Metanephros (tissue), 1 donor: ENCODE data around the gene SYPL2. TPM values are rescaled to one million over a fixed set of nuclear protein-coding genes. Genes with fewer than 3 reads are reported as not detected.

Experiments used
- total RNA-seq: library from RNA; depleted of rRNA; stranded (reverse); fragments of >200 nt; gene quantifications from one replicate; pipeline ENCODE4 v1.2.3, GENCODE V29; 2014

The SYPL2 gene
- total RNA-seq, result 25.6 TPM

GRCh38 chr1:109466452-109467300 is at the start of gene SYPL2:
Gene SYPL2 (plus strand): TSS chr1:109466546. CDS start chr1:109466844, 298 bp downstream.

DNA sequence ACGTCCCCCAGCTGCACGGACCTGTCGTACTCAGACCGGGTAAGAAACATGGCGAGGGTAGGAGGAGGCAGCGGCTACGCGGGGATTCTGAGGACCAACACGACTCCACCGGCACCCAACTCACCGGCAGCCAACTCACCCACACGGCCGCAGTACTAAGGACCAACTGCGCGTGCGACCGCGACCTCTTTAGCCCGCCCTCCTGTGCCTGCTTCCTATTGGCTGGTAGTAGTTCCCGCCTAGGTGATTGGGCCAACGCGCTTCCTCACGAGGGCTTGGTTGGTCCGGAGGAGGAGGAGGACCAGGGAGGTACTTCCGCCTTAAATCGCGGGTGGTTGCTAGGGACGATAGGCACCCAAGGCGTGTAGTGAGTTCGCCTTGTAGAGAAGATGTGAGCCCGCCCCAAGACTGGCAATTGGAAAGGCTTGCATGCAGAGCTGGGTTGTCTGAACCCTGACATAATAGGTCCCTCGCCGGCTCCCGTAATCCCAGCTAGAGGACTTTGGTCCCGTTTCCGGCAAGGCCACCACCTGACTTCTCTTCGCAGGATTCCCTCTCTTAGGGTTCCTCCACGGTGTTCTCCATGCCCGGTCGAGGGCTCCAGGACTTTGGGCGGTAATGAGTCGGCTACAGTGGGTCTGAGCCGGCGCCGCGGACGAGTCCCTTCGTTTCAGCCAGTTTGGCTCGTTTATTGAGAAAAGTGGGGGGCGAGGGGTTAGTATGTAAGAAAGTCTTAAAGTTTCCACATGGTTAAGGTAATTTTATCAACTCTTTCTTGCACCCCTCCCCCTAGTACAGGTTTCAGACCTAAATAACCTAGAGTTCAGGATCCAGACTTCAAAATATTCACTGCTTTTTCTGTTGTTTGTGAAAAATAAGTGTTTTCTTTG is 39.8 kb upstream of the SYPL2 start, which contains the start of gene PSMA5:
PSMA5 (minus strand) TSS at position 168 of the 890 bp plus-strand sequence; CDS start at position 50, 118 bp downstream.

GRCh38 chr1:109483672-109484518 is 17.5 kb downstream of the SYPL2 start, which contains the start of gene ATXN7L2:
Gene ATXN7L2 (plus strand): TSS chr1:109483905. CDS start chr1:109483954, 49 bp downstream.

DNA sequence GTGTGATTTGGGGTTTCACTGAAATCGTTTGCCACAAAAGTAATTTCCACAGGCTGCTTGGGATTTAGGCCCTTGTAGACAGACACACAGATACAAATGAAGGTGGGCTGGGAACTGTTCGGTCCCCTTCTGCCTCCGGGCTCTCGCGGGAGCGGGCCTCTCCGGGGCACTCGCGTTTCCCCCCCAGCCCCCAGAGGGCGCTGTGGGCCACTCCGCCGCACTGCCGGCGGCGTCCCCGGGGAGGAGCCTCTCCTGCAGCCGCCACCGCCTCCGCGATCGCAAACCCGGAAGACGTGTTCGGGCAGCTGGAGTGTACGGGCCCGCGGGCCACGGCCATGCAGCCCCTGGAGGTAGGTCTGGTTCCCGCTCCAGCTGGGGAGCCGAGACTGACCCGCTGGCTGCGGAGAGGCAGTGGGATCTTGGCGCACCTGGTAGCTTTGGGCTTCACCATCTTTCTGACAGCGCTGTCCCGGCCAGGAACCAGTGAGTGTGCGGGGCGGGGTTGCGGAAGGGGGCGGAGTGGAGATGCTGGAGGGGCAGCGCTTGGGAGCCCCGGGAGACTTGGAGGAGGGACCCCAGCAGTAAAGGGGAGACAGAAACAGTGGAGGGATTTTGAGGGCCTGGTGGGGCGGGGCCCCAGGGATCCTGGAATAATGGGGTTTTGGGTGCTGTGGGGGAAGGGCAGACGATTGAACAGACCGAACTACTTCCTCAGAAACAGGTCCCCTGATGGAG is 27.6 kb downstream of the SYPL2 start, which contains the start of gene CYB561D1:
CYB561D1 (plus strand) TSS at position 290 of the 735 bp plus-strand sequence; CDS start at position 336, 46 bp downstream.

DNA sequence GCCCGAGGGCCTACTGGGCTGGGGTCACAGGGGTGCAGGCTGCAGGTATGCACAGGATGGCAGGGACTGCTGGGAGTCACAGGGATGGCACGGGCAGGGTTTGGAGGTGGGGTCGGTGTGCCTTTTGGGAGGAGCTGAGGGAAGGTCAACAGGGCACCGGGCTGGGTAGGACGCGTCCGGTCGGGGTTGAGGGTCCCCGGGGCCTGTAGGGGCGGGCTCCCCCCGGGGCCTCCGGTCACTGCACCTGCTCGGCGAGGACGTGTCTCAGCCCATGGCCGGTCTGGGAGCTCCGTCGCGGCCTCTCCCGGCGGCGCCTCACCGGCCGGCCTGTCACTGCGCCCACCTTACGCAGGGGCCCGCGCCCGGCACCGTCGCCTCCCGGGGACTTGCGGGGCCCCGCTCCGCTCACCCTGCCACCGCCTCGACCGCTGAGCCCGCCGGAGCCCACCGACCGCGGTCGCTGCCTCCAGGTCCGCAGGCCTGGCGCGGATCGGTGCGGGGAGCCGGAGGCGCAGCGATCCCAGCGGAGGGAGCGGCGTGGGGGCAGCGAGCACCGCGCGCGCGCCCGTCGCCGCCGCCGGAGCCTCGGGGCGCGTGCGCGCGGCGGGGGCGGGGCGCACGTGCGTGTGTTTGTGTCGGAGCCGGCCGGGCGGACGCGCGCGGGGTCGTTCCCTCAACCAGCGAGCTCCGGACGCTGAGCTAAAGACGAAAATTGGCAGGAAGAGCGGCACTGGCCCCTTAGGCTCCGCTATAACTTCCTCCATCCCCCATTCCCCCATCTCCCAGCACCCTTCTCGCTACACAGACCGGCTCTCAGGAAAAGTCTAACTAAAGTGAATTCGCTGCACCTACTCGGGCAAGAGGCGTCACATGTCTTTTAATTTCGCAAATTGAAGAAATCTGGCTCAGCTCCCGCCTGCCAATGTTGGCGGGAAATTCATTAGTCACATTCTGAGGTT is 43.1 kb downstream of the SYPL2 start, which contains the start of gene AMIGO1:
AMIGO1 (minus strand) TSS at position 552 of the 959 bp plus-strand sequence. CDS start 815 bp downstream, outside the sequence.

Other genes with a start within 250 kb of the SYPL2 start
- gene CELSR2, start 217.0 kb upstream of the SYPL2 start, total RNA-seq, result 31.0 TPM
- gene PSRC1, start 183.4 kb upstream of the SYPL2 start, total RNA-seq, result 8.1 TPM
- not detected for gene MYBPHL, start 159.5 kb upstream of the SYPL2 start, total RNA-seq
- gene SORT1, start 68.6 kb upstream of the SYPL2 start, total RNA-seq, result 52.5 TPM
- gene PSMA5, start 40.1 kb upstream of the SYPL2 start, total RNA-seq, result 23.8 TPM
- gene ATXN7L2, start 17.4 kb downstream of the SYPL2 start, total RNA-seq, result 6.0 TPM
- 6.3 TPM for gene CYB561D1, start 27.5 kb downstream of the SYPL2 start, total RNA-seq
- 7.6 TPM for gene AMIGO1, start 43.2 kb downstream of the SYPL2 start, total RNA-seq
- gene GPR61, start 73.3 kb downstream of the SYPL2 start, total RNA-seq, result 0.35 TPM
- gene GNAI3, start 82.1 kb downstream of the SYPL2 start, total RNA-seq, result 8.3 TPM
- gene GNAT2, start 153.1 kb downstream of the SYPL2 start, total RNA-seq, result not detected
- gene AMPD2, start 153.3 kb downstream of the SYPL2 start, total RNA-seq, result 66.7 TPM
- gene GSTM4, start 189.6 kb downstream of the SYPL2 start, total RNA-seq, result 33.1 TPM
- gene GSTM2, start 201.5 kb downstream of the SYPL2 start, total RNA-seq, result 102 TPM
- gene GSTM1, start 221.3 kb downstream of the SYPL2 start, total RNA-seq, result not detected
- 16.5 TPM for gene GSTM5, start 245.7 kb downstream of the SYPL2 start, total RNA-seq